Activated CD8-positive, alpha-beta memory T cell treated with anti-CD3 and anti-CD28 coated beads, Interleukin-2, amount 50 U/mL, for 48 hours (primary cell): ENCODE results near the gene BCL11B.

Source experiments
- DNase-seq: peaks from one replicate; pipeline ENCODE4 v3.0.0-alpha.2; 2020

BCL11B gene

DNA sequence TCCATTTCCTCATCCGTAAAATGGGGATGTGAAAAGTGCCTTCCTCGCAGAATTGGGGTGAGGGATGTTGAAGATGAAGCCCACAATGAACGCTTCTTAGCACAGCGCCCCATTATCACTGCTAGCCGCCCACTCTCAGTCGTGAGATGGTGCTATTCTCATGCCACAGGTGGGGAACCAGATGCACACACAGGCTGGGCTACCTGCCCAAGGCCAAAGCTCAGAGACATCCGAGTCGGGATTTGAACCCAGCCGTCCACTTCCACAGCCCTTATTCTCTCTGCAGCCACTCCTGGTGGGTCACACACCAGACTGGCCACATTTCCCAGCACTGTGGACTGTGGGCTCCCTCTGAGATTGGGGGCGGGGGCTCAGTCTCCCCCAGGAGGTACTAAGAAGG is 55.8 kb downstream of the BCL11B start:
- no peak for DNase-seq

DNA sequence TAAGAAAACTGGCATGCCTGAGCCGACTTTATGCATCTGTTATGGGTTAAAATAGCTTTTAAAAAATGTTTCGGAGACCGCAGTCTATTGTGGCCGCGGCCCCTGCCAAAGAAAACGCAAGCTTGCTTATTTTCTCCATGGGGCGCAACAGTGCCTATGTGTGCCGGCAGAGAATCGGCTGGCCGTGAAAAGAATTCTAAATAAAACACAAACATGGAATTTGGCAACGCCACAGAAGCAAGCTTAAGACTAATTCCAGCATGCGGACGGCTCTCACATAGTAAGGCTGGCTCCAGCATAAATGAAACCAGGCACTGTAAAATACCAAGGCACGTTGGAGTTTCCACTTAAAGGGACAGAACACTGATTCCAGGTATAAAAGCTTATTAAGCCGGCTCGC is 56.7 kb downstream of the BCL11B start:
- DNase-seq, result no peak

DNA sequence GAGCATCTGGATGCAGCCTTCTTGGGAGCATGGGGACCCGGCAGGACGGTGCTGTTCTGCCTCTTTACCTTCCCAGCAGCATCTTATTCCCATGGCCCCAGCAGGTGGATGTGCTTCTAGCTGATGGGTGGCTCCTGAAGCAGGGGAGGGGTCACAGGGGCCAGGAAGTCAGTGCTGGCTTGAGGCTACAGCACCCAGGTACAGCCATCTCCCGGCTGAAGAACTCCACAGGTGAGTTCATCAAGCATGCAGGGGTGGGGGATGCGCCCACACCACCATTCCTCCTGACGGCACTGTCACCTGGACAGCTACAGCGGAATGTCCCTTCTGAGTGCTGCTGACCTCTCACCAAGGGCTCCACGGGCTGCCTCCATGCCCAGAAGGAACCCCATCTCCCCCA is 57.3 kb downstream of the BCL11B start:
- DNase-seq, result no peak

DNA sequence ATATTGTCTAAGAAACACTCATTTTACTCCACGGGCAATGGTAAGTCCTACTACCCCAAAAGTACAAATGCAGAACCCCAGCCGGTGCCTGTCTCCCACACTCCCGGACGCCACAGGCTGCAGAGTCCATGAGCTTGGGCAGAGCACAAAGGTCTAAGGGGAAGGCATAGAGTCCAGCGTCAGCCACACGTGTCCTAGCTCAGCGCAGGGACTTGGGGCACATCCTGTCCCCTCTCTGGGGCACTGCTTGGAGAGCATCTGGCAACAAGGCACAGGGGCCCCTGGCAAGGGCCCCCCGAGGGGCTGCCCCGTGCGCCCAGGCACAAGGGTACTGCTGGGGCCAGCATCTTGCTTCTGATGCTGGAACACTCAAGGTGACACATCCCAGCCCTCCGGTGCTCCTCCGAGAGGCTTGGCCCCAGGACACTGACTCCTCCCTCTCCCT is 58.4 kb downstream of the BCL11B start:
- no peak for DNase-seq

DNA sequence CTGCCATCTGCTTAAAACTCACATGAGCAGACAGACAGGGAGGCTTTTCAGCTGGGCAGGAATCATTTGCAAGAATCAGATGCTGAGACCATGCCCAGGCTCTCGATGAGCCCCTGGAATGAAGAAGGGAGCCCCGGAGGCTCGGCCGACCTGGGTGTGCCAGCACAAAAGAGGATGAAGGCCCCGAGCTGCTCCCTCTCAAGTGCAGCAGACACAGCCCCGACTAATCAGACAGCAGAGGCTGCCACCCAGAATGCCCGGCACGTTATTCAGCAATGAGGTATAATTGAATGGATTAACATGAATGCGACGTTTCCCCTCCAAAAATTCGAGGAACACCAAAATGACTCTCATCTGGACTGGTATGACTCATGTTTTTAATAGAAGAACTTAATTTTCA is 58.9 kb downstream of the BCL11B start:
- no peak for DNase-seq

DNA sequence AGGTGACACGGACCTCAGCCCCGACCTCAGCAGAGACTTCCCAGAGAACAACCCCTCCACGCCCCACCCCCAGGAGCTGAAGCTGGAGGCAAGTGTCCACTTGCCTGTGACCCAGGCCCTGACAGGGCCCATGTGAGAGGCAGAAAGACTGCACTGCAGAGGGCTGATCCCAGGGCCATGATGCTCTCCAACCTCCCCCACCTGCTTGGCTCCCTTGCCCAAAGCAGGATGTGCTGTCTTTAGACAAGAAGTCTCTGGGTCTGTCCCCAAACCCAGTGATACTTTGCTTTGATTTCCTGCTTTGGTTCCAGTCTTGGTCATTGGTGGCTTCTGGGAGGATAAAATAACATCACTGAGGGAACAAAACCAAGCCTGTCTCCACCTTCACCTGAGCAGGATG is 59.4 kb downstream of the BCL11B start:
- no peak for DNase-seq

DNA sequence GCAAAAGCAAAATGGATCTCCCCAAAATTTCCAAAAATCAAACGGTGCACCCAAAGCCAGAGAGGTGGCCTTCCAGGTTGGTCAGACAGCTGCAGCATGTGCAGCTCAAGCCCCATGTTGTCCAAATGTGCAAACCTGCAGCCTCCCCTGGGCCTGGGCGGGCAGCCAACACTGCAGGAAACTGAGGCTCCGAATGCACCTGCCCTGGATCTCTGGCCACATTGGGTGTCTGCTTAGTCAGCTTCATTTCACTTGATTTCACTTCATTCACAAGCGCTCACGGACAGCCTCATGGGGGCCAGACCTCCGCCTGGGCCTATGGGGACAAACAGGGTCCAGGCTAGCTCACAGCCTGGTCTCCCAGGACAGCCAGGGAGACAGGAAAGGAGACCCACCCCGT is 59.8 kb downstream of the BCL11B start:
- no peak for DNase-seq

DNA sequence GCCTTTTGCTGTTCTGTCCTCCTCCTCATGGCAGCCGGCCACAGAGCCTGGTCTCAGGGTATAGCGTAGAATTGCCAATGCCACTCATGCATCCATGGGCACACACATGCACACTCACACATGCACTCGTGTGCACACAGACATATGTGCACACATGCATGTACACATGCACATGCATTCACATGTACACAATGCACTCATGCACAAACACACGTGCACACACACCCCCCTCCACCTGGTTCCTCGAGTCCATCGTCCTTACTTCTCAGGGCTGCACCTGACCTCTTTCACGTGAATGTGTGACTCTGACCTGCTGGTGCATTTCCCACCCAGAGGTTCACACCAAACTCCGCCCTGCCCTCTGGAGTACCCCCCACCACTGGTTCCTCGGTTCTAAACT is 60.6 kb downstream of the BCL11B start:
- no peak for DNase-seq

DNA sequence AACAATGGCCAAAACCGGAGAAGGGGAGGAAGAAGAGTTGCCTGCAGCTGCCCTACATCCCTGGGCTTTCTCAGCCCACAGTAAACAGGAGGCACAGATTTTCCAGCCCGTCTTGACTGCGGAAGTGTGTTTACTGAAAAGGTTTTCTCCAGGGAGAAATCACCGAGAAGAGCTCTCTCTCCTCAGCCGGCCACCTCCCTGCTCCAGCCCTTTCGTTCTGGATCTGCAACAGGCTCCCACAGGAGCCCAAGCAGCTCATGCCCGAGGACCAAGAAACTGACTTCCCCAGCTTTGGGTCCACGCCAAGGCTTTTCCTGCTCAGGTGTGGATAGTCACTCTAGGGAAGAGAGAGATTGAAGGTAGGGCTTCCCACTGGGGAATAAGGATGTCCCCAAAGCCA is 61.7 kb downstream of the BCL11B start:
- DNase-seq, result no peak

DNA sequence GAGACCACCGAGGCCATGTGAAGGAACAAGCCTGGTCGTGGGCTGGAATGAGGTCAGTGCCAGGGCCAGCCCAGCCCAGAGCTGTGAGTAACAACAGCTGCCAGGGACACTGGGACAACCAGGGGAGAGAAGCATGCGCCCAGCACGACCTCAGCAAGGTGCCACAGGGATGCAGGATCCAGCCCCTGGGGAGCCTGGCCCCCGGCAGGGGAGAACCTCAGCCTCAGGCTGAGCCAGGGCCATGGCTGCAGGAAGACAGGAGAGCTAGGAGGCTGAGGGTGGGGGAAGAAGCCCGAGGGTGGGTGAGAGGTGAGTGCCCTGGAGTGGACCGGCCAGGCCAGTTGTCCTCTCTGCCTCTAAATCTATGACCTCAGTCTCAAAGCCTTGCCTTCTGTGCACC is 62.6 kb downstream of the BCL11B start:
- no peak for DNase-seq

DNA sequence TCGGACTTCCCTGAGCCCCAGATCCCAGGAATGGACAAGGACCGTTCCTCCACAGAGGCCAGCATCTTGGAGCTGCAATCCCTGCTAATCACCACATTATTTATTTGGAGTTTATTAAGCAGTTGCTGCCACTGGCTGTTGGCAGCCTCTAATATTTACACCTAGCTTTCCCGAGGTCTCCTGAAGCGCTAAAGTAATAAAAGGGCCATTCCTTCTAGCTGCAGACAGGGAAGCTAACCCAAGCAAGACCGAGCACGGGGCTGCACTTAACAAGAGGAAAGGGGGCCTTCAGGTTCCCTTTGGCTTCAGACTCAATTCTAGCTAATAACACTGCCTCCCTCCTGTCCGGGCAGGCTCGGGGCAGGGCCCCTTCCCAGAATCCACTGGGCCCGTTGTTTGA is 63.7 kb downstream of the BCL11B start:
- DNase-seq, result no peak

DNA sequence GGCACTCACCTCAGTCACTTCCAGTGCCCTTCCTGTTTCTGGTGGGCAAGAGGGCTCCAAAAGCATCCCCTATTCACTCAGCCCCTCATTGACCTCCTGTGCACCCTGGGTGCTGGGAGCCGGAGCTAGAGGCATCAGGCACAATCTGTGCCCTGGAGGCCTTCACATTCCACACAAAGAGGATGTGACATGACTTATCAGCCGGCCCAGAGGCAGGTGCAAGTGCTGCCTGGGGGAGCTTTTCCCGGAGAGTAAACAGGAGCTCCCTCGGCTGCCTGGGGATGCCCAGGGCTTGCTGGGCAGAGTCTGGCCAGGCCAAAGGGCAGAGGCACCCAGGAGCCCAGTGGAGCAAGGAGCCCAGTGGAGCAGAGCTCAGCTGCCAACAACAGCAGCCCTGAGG is 64.5 kb downstream of the BCL11B start:
- no peak for DNase-seq

DNA sequence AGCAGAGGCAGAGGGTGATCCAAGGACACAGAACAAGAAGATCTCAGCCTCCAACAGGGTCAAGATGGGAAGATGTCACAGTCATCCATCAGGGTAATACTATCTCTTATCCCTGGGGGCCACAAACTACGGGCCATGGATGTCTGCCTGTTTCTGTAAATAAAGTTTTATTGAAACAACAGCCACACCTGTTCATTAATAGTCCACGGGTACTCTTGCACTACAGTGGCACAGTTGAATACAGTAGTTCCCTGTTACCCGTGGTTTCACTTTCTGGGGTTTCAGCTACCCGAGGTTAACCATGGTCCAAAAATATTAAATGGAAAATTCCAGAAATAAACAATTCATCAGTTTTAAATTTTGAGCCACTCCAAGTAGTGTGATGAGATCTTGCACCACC is 65.9 kb downstream of the BCL11B start:
- DNase-seq, result no peak

DNA sequence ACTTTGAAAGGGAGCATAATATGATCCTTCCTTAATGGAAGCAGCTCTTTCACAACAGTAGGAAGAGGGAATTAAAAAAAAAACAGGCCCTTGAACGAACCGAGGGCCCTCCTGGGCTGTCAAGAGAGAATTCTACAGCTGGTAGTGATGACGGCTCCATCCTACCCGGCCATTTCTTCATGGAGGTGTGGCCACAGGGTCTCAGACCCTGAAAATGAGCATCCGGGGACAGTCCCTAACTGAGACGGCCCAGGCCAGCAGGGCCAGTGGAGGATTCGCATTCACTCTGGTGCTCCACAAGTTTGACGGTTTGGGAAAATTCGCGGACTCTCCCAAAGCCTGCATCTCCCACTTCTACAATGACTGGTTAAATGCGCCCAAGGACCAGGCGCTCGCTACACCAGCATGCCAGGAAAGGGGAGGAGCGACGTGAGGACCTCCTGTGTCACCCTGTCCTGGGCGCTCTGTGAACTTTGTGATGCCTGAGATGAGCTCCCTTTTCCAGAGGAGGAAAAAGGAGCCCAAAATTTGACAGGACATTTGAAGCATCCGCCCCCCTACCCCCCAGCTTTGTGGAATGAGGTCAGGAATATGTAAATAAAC is 66.8 kb downstream of the BCL11B start:
- DNase-seq, result no peak

DNA sequence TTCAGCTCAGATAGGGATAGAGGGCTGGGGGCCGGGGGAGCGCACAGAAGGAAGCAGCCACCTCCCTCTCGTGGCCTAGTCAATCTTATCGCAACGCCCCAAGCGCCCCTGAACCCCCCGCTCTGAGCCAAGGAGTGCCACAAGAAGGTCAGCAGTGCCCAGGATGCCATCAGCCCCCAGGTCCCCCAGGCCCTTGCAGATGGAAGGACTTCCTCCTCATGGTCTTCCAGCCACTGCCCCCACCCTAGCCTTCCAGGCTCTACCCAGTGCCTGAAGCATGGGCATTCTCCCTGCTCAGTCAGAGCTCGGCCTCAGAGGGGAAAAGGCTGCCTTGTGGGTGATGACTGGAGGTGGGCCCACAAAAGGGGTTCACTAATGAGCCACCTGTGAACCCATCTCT is 68.2 kb downstream of the BCL11B start:
- no peak for DNase-seq

DNA sequence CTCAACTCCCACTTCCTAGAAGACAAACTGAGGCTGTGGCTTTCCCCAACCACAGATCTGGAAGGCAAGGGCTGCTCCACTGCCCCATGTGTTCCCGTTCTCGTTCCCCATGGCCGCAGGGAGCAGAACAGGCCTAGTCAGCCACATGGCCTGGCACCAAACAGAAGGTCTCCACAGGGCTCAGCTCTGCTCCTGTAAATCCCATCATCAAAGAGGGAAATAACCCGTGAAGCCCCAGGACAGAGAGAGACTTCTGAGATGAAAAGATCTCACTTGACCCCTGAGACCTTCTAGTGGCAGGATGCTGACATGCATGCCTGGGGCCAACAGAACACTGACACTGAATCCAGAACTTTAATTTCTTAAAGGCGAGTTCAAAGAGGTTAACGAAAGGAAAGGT is 68.9 kb downstream of the BCL11B start:
- DNase-seq, result no peak

DNA sequence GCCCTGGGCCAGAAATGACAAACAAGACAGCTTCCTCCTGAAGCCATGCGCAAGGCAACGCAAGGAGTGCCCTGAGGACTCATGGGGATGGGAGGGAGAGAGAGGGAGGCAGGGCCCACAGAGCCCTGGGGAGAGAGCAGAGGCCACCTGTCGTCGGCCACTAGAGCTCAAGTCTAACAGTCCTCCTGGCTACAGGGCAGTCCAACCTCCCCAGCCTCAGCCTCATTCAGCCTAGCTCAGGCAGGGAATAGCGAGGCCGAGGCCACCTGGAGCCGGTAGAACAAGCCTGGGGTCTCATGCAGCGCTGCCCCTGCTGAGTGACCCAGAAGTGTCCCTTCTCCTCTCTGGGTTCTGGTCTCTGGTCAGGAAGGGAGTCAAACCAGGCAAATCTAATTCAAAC is 69.5 kb downstream of the BCL11B start:
- no peak for DNase-seq

DNA sequence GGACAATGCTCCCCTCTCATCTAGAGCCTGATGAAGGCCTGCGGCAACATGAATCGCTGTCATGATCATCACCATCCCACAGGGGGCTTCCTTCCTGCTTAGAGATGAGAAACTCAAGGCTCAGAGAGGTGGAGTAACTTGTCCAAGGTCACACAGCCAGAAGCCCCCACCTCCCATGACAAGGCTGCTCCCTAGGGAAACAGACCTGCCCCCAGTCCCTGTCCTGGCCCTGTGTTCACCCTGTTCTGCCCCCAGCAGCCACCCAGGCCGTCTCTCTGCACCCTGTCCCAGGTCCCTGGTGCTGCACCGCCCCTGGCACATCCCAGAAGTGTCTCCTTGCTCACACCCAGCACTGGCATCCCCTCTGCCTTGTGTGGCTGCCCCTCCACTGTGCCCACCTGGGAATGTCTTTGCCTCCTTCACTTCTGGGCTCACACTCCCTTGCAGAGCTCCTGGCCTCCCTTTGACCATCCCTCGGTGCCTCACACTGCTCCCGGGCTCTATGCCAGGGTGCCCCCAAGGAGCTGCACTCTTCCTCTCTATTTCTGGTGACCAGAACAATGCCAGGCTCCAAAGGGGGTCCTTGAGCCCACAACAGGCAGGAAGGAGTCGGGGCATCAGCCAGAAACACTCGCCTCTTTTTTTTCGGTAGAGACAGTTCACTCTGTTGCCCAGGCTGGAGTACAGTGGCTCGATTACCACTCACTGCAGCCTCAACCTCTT is 70.5 kb downstream of the BCL11B start:
- DNase-seq, result no peak

DNA sequence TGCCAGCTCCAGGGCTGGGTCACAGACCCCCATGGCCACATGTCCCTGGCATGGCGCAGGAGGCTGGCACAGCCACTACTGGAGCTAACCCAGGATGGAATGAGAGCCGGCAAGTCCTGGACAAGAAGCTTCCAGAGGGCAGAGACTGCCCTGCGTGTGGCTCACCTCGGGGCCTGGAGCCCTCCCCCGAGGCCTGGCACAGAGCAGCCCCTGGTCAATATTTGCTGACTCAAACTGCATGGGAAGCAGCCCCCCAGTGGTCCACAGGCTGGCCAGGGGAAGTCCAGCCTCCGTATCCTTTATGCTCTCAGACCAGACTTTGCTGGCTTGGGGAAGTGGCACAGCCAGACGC is 71.4 kb downstream of the BCL11B start:
- no peak for DNase-seq

DNA sequence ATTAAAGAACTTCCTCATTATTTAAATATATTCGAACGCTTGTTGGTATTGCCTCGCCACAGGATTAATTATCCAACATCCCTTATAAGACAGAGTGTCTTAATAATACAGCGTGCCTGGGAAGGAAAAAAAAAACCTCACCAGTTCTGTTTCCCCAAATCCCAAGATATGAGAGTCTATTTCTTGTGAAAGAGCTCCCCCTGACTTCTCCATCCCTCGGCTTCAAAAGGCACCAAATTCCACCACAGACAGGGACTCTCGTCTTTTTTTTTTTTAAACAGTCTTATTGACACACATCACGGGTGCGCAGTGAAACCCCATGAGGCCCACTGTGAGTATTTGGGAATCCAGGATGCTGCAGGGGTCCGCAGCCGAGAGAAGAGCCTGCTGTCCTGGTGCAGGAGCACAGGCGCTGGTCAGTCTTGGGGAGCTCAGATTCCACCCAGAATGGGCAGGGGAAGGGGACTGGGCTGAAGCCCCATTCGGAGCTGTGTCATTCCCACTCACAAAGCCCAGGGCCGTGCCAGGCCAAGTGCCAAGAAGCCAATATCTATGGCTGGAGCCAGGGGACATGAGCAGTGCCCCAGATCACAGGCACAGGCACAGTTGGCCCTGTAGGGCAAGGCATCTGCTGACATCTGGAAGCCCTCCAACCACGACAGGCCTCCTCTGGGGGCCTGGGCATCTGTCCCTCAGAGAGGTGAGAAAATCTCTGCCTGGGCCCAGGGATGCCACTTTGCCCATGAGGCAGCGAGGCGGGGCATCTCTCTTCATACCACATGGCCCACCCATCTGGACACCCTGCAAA is 71.9 kb downstream of the BCL11B start:
- no peak for DNase-seq

DNA sequence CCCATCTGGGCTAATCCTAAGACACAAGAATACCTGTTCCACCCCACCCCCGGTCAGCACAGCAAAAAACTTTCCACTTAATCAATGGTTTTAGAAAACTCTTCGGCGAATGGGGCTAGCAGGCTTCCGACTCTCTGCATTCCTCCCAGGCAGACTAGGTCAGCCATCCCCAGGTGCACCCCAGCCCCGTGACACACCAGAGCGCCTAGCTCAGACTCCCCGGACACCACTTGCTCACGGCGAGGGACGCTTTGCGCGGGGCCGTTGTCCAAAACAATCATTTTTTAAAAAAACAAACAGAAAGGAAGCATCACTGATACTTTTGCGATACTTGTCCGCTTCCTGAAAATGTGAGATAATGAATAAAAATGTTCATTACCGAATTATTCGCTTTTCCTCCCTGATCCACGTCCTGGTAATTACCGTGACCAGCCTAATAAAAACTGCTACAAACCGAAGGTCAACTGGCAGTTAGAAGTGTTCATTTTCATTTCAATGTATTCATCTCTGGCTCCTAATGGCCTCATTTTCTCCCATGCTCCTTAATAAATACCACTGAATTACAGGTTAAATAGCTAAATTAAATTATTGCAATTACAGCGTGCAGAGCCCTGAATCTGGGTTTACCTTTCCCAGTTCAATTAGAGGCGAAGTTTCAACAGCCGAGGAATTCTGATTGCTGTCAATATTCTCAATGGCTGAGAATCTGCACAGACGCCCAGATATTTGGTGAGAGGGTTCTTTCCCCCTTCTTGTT is 73.1 kb downstream of the BCL11B start:
- no peak for DNase-seq

DNA sequence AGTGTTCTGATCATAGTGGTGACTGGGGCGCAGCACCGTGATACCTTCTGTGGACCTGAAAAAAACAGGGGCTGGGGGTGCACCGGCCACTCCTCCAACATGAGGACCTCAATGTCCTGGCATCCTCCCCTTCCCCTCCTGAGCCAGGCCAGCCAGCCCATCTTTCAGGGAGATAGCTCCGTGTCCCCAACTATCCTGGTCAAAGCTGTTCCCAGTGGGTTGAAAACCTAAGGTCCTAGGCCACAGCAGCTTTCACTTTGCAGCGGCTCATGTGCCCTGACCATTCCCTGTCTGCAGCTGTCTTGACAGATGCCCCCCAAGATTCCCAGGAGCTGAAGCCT is 75.7 kb downstream of the BCL11B start:
- no peak for DNase-seq

DNA sequence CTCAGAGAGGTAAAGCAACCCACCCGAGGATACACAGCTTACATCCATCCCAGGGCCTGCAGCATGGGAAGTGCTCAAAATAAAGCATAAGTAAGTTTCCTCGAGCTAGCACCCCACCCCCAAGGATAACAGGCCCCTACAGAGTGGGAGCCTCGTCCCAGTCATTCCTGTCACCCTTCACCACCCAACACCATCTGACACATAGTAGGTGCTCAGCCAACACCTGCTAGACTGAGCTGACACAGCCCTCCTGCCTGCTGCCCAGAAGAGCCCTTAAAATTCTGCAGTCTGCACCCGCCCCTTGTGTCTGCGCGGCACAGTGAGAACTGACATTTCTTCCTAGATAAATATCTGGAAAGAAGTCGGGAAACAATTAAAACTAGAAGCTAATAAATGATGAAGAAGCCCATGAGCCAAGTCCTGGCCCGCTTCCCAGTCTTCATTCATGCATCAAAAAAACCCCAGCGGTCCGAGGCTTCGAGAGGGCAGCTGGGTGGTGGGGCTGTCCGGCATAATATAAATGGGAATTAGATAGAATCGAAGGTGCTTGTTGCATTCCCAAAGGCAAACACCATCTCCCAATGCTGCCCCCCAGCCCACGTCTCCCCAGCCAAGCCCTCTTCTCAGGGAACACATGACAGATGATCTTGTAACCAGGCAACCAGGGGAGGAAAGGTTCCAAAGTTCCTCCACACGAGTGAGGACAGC is 76.2 kb downstream of the BCL11B start:
- DNase-seq, result no peak
